Gastroesophageal sphincter (tissue), 4 donors: ENCODE results near the gene FOXO1. TPM values are rescaled to one million over a fixed set of nuclear protein-coding genes. Genes with fewer than 3 reads are reported as not detected.

ENCODE experiments used
- ATAC-seq: fragments of 150-250 bp; one replicate; pipeline ENCODE4 v1.9.1; 2016; ENCODE audit warnings: mild to moderate bottlenecking, moderate library complexity
- H3K27ac ChIP-seq, 4 donors: fragments of 200-600 bp; sonication (generic) in 3 of 4; 1 replicate in 3 of 4; 2 replicates in 1 of 4; pipeline ENCODE4 v1.5.1; 2016 to 2019
- H3K27me3 ChIP-seq: fragments of 200-600 bp; sonication (generic); one replicate; pipeline ENCODE4 v1.5.1; 2019
- H3K36me3 ChIP-seq, 2 donors: fragments of 200-600 bp; sonication (generic); one replicate each; pipeline ENCODE4 v1.5.1; 2019; ENCODE audit warnings: control low read depth in 1 of 2
- H3K4me1 ChIP-seq, 3 donors: fragments of 200-600 bp; sonication (generic); 1 replicate in 2 of 3; 2 replicates in 1 of 3; pipeline ENCODE4 v1.5.1; 2016 to 2019; ENCODE audit warnings: control low read depth in 2 of 3
- H3K4me3 ChIP-seq, 2 donors: fragments of 200-600 bp; sonication (generic); one replicate each; pipeline ENCODE4 v1.5.1; 2019; ENCODE audit warnings: mild to moderate bottlenecking in 1 of 2, moderate library complexity in 1 of 2
- H3K9me3 ChIP-seq, 3 donors: fragments of 200-600 bp; sonication (generic); one replicate each; pipeline ENCODE4 v1.5.1; 2017 to 2019; ENCODE audit warnings: control low read depth in 2 of 3
- EP300 ChIP-seq: sonication (generic); formaldehyde crosslinking; IDR thresholded peaks from one replicate; pipeline ENCODE4 v1.6.1; 2017; ENCODE audit warnings: antibody characterized with exemption, mild to moderate bottlenecking
- POLR2A ChIP-seq, 2 donors: fragments of 450-650 bp; IDR thresholded peaks; one replicate each; pipeline ENCODE4 v1.6.1; 2017; ENCODE audit warnings: antibody characterized with exemption in 2 of 2, mild to moderate bottlenecking in 2 of 2, moderate library complexity in 1 of 2
- POLR2AphosphoS5 ChIP-seq: sonication (generic); formaldehyde crosslinking; IDR thresholded peaks from one replicate; pipeline ENCODE4 v1.6.1; 2017; ENCODE audit warnings: antibody characterized with exemption
- WGBS, 2 donors: methylation state at CpG; one replicate each; pipeline ENCODE4 v1.1.5; 2018; ENCODE audit warnings: low coverage in 1 of 2; 5-methylcytosine and 5-hydroxymethylcytosine counted together
- total RNA-seq, 4 donors: library from RNA; depleted of rRNA; stranded (reverse); fragments of >200 nt; gene quantifications; one replicate each; pipeline ENCODE4 v1.1.0, GENCODE V29; 2016
- TF ChIP-seq, protein P1 (sequence below), 4 experiments: fragments of 200-600 bp in 2 of 4; fragments of 450-650 bp in 2 of 4; sonication (generic) in 1 of 4; IDR thresholded peaks; one replicate each; pipeline ENCODE4 v1.5.1; 2017 to 2019; ENCODE audit warnings: antibody characterized with exemption in 4 of 4, mild to moderate bottlenecking in 2 of 4, moderate library complexity in 2 of 4

FOXO1 gene
- total RNA-seq, 4 donors from 2014 or later = 52.4 to 72.2 (median 59.5) TPM

DNA sequence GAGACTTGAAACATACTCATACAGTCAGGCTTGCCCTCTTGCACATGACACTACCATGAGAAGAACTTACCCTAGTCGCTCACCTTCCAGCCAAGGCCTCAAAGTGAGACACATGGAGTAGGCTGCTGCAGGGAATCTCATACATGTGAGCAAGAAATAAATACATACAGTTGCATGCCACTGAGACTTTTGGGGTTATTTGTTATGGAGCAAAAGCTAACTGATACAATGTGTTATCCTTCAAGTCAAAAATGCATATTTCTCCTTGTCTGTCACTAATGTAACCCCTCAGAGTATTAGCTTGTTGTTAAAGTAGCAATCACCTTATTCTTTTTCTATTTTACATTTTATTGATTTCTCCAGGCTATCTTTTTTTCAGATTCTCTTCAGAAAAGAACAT lies 58.1 kb downstream of the FOXO1 start:
- Histone ChIP-seq H3K4me3 (no peak overlapping the region), H3K27me3 (no peaks in the 10 kb centered on the region), H3K27ac (no peak overlapping the region), H3K4me1 (peaks cover 5 to 62% (median 17%) of the 10 kb centered on the region in 3 donors), H3K36me3 (no peaks in the 10 kb centered on the region), H3K9me3 (no peaks in the 10 kb centered on the region)
- whole genome bisulfite sequencing, 2 donors = 83% methylated on average over 1 of the region's 1 CpG; no CpG with 5 or more reads in 1 of the 2 donors
- TF ChIP-seq EP300 (no peak), POLR2AphosphoS5 (no peak), POLR2A (IDR thresholded peaks at IDR 0.05) (no peak)
- TF ChIP-seq, protein P1, sequence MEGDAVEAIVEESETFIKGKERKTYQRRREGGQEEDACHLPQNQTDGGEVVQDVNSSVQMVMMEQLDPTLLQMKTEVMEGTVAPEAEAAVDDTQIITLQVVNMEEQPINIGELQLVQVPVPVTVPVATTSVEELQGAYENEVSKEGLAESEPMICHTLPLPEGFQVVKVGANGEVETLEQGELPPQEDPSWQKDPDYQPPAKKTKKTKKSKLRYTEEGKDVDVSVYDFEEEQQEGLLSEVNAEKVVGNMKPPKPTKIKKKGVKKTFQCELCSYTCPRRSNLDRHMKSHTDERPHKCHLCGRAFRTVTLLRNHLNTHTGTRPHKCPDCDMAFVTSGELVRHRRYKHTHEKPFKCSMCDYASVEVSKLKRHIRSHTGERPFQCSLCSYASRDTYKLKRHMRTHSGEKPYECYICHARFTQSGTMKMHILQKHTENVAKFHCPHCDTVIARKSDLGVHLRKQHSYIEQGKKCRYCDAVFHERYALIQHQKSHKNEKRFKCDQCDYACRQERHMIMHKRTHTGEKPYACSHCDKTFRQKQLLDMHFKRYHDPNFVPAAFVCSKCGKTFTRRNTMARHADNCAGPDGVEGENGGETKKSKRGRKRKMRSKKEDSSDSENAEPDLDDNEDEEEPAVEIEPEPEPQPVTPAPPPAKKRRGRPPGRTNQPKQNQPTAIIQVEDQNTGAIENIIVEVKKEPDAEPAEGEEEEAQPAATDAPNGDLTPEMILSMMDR (IDR thresholded peaks at IDR 0.05) = no peak
- no peak for ATAC-seq

DNA sequence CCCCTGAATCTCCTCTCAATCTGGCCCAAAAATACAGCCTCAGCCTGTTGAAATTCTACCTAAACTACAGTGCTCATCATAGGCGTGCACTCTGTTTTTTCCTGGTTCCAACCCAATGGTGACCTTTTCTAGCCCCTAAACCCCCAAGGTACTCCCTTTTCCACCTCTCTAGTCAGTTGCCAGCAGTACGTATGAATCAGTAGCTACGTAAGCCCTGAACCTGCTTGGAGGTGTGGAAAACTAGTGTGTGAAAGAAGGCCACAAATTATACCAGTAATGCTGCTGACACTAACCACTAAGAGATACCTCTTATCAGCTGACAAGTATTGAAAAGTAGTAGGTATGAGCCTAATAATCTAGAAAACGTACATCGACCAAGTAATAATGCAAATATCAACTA lies 60.9 kb downstream of the FOXO1 start:
- Histone ChIP-seq H3K4me1 (peaks cover 0 to 60% (median 6%) of the 10 kb centered on the region in 3 donors), H3K27ac (no peak overlapping the region), H3K36me3 (no peaks in the 10 kb centered on the region), H3K4me3 (no peak overlapping the region), H3K27me3 (no peaks in the 10 kb centered on the region), H3K9me3 (no peaks in the 10 kb centered on the region)
- WGBS, 2 donors = 88 to 89% methylated on average over 5 of the region's 5 CpGs
- TF ChIP-seq EP300 = no peak
- TF ChIP-seq, protein P1 (IDR thresholded peaks at IDR 0.05) = no peak
- no peak for TF ChIP-seq POLR2A (IDR thresholded peaks at IDR 0.05)
- TF ChIP-seq POLR2AphosphoS5 = no peak
- no peak for ATAC-seq

DNA sequence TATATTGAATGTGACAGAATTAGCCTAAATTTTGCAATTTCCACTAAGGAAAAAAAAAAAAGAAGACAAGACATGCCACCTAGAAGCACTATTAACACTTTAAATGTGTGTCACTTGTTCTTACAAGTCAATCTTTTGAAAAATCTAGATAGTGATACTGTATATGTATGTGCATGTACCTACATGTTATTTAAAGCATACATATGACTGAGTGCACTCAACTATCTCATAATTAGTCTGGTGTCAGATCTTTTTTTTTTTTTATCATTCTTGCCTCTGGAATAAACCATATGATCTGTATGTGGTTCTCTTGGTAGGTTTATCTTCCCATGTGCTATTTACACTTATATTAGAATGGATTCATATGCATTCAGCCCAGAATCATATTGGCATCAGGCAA lies 62.3 kb downstream of the FOXO1 start:
- H3K27me3 ChIP-seq = no peaks in the 10 kb centered on the region
- H3K4me3 ChIP-seq = no peak overlapping the region
- no peaks in the 10 kb centered on the region for H3K36me3 ChIP-seq
- H3K9me3 ChIP-seq = no peaks in the 10 kb centered on the region
- TF ChIP-seq EP300 = no peak
- TF ChIP-seq, protein P1 (IDR thresholded peaks at IDR 0.05) = no peak
- TF ChIP-seq POLR2AphosphoS5 = no peak
- TF ChIP-seq POLR2A (IDR thresholded peaks at IDR 0.05) = no peak
- ATAC-seq = no peak
- no peak overlapping the region for H3K27ac ChIP-seq
- H3K4me1 ChIP-seq = peaks cover 6 to 60% (median 6%) of the 10 kb centered on the region in 3 donors

DNA sequence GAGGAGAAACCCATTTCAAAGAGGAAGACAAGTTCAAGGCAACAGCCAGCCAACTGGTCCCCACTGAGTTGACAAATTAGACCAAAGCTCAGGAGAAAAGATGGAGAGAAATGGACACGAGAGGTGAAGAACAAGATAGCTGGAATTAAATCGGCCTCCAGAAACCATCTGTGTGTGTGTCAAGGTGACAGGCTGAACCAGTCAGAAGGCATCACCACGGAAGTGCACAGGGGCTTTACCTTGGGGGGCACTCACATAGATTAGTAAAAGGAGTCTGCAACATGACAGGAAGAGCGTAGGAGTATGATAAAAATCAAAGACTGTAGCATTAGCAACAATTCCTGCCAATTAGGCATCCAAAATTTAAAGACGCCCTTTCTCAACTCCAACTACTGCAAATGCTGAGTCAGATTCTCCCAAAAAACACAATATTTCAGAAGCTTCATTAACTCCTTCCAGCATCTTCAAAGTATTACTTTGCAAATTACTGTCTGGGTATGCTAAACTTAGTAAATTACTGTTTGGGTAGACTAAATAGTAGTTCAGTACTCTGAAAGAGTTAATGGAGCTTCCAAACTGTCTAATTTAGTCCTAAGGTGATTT lies 66.2 kb downstream of the FOXO1 start:
- Histone ChIP-seq H3K27ac (peak overlapping the region in 2 of 4 donors; percentile 62 to 67), H3K36me3 (no peaks in the 10 kb centered on the region), H3K27me3 (no peaks in the 10 kb centered on the region), H3K4me1 (peaks cover 21 to 87% (median 23%) of the 10 kb centered on the region in 3 donors), H3K9me3 (no peaks in the 10 kb centered on the region), H3K4me3 (no peak overlapping the region)
- ATAC-seq = no peak
- WGBS, 2 donors = 88 to 93% methylated on average over 5 of the region's 5 CpGs
- TF ChIP-seq POLR2AphosphoS5 (no peak), EP300 (no peak), POLR2A (IDR thresholded peaks at IDR 0.05) (no peak)
- TF ChIP-seq, protein P1 (IDR thresholded peaks at IDR 0.05) = no peak

DNA sequence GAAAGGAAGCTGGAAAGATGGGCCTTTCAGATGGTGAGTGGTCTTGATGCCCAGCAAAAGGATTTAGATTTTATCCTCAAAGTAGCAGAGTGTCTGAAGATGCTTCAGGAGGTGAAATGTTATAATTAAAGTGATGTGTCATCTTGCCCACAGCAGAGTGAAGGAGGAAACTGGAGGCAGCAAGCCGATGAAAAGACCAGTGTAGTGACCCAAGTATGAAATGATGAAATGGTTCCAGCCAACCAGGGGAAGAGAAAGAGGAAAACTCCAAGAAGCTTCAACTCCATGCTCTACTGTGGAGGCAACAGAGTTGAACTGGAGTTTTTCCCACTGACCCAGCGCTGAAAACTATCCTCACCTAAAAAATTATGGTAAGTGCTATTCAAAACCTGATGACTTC lies 66.7 kb downstream of the FOXO1 start:
- Histone ChIP-seq H3K4me1 (peaks cover 21 to 91% (median 23%) of the 10 kb centered on the region in 3 donors), H3K4me3 (no peak overlapping the region), H3K27ac (peak overlapping the region in 2 of 4 donors; percentile 62 to 67), H3K9me3 (no peaks in the 10 kb centered on the region), H3K27me3 (no peaks in the 10 kb centered on the region), H3K36me3 (no peaks in the 10 kb centered on the region)
- 67 to 85% methylated on average over 1 to 2 of the region's 2 CpGs for WGBS, 2 donors
- no peak for ATAC-seq
- TF ChIP-seq EP300 = no peak
- no peak for TF ChIP-seq POLR2A (IDR thresholded peaks at IDR 0.05)
- TF ChIP-seq POLR2AphosphoS5 = no peak
- TF ChIP-seq, protein P1 (IDR thresholded peaks at IDR 0.05) = no peak
